Mesothelial cell of epicardium (in vitro differentiated cells): ENCODE results near the gene PTPRN2. TPM values are rescaled to one million over a fixed set of nuclear protein-coding genes. Genes with fewer than 3 reads are reported as not detected.

Experiments
- DNase-seq, 2 experiments: peaks; one replicate each; pipeline ENCODE4 v3.0.0; 2021; ENCODE audit warnings: low spot score in 2 of 2; ENCODE audit not compliant: unreplicated experiment in 2 of 2
- H3K27ac Mint-ChIP-seq: 2 replicates; pipeline ENCODE4 v1.8.0; 2021; ENCODE audit warnings: mixed read lengths
- H3K27me3 Mint-ChIP-seq: 2 replicates; pipeline ENCODE4 v1.8.0; 2021; ENCODE audit warnings: low read depth, mixed read lengths
- H3K36me3 Mint-ChIP-seq: 2 replicates; pipeline ENCODE4 v1.8.0; 2021; ENCODE audit warnings: mixed read lengths
- H3K4me1 Mint-ChIP-seq: 2 replicates; pipeline ENCODE4 v1.8.0; 2021; ENCODE audit warnings: mixed read lengths
- H3K4me3 Mint-ChIP-seq: 2 replicates; pipeline ENCODE4 v1.8.0; 2021; ENCODE audit warnings: mild to moderate bottlenecking, moderate library complexity, mixed read lengths
- H3K9me3 Mint-ChIP-seq: 2 replicates; pipeline ENCODE4 v1.8.0; 2021; ENCODE audit warnings: mixed read lengths
- total RNA-seq: library from RNA; stranded (reverse); gene quantifications from 3 replicates; pipeline ENCODE4 v1.2.1, GENCODE V29; 2021
- TF ChIP-seq, protein P1 (sequence below): fragments of 200-600 bp; sonication (generic); IDR thresholded peaks from one replicate; pipeline ENCODE4 v1.5.0; 2021; ENCODE audit warnings: antibody characterized with exemption; ENCODE audit not compliant: unreplicated experiment

Gene PTPRN2
- total RNA-seq, 1 donor from 2014 or later: 2.2 TPM

DNA sequence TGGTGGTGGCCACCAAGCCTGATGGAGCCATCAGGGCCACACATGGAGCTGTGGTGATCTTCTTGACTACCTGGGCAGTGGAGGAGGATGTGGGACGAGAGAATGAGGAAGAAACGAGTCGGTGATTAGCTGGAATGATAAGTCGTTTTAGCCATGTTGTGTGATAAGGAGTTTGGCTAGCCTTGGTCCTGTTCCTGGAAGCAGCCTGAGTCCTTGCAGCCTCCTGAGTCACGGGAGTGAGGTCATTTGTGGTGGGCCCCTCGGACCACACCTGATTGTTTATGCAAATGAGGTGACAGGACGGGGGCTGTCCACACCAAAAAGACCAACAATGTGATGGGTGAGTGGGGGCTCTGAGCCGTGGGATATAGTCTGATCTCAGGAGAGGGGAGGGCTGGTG is 554.4 kb downstream of the PTPRN2 start:
- H3K27ac Mint-ChIP-seq: no peak overlapping the region
- no peaks in the 10 kb centered on the region for H3K27me3 Mint-ChIP-seq
- TF ChIP-seq, protein P1, sequence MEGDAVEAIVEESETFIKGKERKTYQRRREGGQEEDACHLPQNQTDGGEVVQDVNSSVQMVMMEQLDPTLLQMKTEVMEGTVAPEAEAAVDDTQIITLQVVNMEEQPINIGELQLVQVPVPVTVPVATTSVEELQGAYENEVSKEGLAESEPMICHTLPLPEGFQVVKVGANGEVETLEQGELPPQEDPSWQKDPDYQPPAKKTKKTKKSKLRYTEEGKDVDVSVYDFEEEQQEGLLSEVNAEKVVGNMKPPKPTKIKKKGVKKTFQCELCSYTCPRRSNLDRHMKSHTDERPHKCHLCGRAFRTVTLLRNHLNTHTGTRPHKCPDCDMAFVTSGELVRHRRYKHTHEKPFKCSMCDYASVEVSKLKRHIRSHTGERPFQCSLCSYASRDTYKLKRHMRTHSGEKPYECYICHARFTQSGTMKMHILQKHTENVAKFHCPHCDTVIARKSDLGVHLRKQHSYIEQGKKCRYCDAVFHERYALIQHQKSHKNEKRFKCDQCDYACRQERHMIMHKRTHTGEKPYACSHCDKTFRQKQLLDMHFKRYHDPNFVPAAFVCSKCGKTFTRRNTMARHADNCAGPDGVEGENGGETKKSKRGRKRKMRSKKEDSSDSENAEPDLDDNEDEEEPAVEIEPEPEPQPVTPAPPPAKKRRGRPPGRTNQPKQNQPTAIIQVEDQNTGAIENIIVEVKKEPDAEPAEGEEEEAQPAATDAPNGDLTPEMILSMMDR: no peak
- no peak overlapping the region for H3K4me3 Mint-ChIP-seq
- DNase-seq: no peak
- peaks cover 31% of the 10 kb centered on the region for H3K9me3 Mint-ChIP-seq
- no peaks in the 10 kb centered on the region for H3K36me3 Mint-ChIP-seq
- no peaks in the 10 kb centered on the region for H3K4me1 Mint-ChIP-seq

DNA sequence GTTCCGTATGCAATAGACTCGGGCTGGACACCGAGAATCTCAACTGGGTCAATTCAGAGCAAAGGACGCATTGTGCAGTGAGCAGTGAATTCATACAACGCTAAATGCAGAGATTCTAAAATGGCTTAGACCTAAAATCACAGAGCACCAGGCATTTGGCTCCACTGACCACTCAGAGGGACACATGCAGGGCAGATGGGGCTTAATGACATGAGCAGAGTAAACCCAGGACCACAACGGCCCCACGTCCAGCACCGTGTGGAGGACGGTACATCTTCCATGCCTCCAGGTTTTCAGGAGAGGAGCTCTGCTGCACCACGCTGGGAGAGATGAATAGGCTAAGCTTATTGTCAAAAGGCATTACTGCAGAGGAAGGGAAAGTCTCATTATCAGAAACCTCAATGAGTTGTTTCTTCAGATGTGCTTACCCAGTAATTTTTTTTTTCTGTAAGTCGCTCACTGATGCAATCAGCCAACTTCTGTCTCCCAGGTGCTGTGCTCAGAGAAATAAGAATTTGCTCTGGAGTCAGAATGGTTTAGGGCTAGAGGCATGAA is 555.0 kb downstream of the PTPRN2 start:
- H3K9me3 Mint-ChIP-seq: peaks cover 26% of the 10 kb centered on the region
- no peaks in the 10 kb centered on the region for H3K36me3 Mint-ChIP-seq
- TF ChIP-seq, protein P1: no peak
- DNase-seq: no peak
- no peaks in the 10 kb centered on the region for H3K27me3 Mint-ChIP-seq
- H3K4me3 Mint-ChIP-seq: no peak overlapping the region
- H3K27ac Mint-ChIP-seq: no peak overlapping the region
- no peaks in the 10 kb centered on the region for H3K4me1 Mint-ChIP-seq

DNA sequence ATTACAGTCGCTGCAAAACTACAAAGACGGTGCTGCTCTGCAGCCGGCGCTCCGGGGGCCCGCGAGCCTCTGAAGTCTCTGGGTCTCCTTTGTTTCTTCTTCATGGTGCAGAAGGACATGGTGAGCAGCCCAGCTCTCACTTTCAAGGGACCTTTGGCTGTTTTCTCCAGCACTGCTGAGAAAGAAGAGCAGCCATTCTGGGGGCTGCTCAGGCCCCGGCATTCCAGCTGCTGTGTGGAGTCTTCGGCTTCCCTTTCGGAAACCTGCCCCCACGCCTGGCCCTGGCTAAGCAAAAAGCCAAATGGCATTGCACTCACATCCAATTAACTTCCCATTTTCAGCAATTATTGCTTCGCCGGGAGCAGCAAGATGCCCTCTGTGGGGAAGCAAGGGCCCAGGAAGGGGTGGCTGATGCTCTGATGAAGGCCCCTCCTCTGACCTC is 555.7 kb downstream of the PTPRN2 start:
- Mint-ChIP-seq H3K27ac (no peak overlapping the region), H3K27me3 (no peaks in the 10 kb centered on the region), H3K9me3 (peaks cover 22% of the 10 kb centered on the region), H3K36me3 (no peaks in the 10 kb centered on the region), H3K4me3 (no peak overlapping the region), H3K4me1 (no peaks in the 10 kb centered on the region)
- TF ChIP-seq, protein P1: no peak
- DNase-seq: no peak

DNA sequence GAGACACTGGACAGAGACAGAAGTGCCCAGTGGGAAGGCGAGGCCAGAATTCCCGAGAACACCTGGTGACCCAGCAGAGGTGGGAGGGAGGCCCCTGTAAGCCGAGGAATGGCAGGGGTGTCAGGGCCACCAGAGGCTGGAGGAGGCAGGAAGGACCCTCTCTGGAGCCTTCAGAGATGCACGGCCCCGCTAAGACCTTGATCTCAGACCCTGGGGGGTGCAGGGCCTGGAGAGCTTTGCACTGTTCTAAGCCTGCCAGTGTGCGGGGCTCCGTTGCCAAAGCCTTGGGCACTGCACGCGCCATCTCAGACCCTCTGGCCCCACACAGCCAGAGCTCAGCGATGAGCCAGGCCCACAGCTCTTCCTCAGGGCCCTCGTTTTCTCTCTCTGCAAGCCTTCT is 557.1 kb downstream of the PTPRN2 start:
- no peak overlapping the region for H3K4me3 Mint-ChIP-seq
- no peaks in the 10 kb centered on the region for H3K27me3 Mint-ChIP-seq
- TF ChIP-seq, protein P1: no peak
- no peaks in the 10 kb centered on the region for H3K4me1 Mint-ChIP-seq
- no peaks in the 10 kb centered on the region for H3K36me3 Mint-ChIP-seq
- no peak for DNase-seq
- H3K9me3 Mint-ChIP-seq: peaks cover 10% of the 10 kb centered on the region
- no peak overlapping the region for H3K27ac Mint-ChIP-seq

DNA sequence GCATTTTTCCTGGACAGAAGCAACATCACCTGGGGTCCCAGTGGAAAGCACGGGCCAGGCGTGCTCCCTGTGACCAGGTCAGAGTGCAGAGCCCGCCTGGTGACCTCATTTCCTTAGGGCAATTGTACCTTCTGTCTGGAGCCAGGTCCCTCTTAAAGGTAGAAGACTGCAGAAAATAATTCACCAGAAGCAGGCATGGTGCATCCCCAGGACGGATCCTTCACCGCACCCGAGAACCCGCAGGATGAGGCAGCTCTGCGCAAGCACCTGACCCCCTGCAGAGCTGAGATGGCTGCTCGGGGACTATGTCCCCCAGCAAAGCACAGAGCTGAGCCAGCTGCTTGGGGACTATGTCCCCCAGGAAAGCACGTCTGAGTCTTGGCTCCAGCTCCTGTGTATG is 557.6 kb downstream of the PTPRN2 start:
- TF ChIP-seq, protein P1: no peak
- no peak for DNase-seq
- Mint-ChIP-seq H3K4me1 (no peaks in the 10 kb centered on the region), H3K4me3 (no peak overlapping the region), H3K27me3 (no peaks in the 10 kb centered on the region), H3K36me3 (no peaks in the 10 kb centered on the region), H3K27ac (no peak overlapping the region), H3K9me3 (peaks cover 8% of the 10 kb centered on the region)

DNA sequence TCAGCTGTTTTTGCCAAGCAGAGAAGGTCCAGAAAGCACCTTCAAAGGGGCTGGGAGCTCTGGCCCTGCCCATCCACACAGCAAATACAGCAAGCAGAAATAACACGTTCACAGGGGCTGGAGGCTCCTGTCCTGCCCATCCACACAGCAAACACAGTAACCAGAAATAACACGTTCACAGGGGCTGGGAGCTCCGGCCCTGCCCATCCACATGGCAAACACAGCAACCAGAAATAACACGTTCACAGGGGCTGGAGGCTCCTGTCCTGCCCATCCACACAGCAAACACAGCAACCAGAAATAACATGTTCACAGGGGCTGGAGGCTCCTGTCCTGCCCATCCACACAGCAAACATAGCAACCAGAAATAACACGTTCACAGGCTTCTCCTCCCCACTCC is 558.1 kb downstream of the PTPRN2 start:
- Mint-ChIP-seq H3K4me3 (no peak overlapping the region), H3K27ac (no peak overlapping the region), H3K9me3 (peaks cover 5% of the 10 kb centered on the region), H3K27me3 (no peaks in the 10 kb centered on the region), H3K4me1 (no peaks in the 10 kb centered on the region), H3K36me3 (no peaks in the 10 kb centered on the region)
- DNase-seq: no peak
- TF ChIP-seq, protein P1: no peak
